ENCODE results near the gene KCNQ5.

KCNQ5 gene

GRCh38 chr6:72922401-72922800, 300.5 kb downstream of the KCNQ5 start:
- H3K4me3 ChIP-seq (ENCODE audit: low read depth, low read length) = no peak overlapping the region
- TF ChIP-seq CTCF (IDR thresholded peaks at IDR 0.05; ENCODE audit: borderline replicate concordance, insufficient read depth, low read depth, low read length) = no peak

GRCh38 chr6:72925136-72925535, 303.3 kb downstream of the KCNQ5 start:
- H3K4me3 ChIP-seq (ENCODE audit: low read depth, low read length) = no peak overlapping the region
- no peak for TF ChIP-seq CTCF (IDR thresholded peaks at IDR 0.05; ENCODE audit: borderline replicate concordance, insufficient read depth, low read depth, low read length)

- no peak overlapping the region for H3K4me3 ChIP-seq (ENCODE audit: low read depth, low read length)
- no peak for TF ChIP-seq CTCF (IDR thresholded peaks at IDR 0.05; ENCODE audit: borderline replicate concordance, insufficient read depth, low read depth, low read length)
Measured at GRCh38 chr6:72930556-72931132, 308.8 kb downstream of the KCNQ5 start.

GRCh38 chr6:72931325-72931887, 309.5 kb downstream of the KCNQ5 start:
- H3K4me3 ChIP-seq (ENCODE audit: low read depth, low read length) = no peak overlapping the region
- no peak for TF ChIP-seq CTCF (IDR thresholded peaks at IDR 0.05; ENCODE audit: borderline replicate concordance, insufficient read depth, low read depth, low read length)

GRCh38 chr6:72933233-72933632, 311.4 kb downstream of the KCNQ5 start:
- TF ChIP-seq CTCF (IDR thresholded peaks at IDR 0.05; ENCODE audit: borderline replicate concordance, insufficient read depth, low read depth, low read length) = no peak
- no peak overlapping the region for H3K4me3 ChIP-seq (ENCODE audit: low read depth, low read length)

GRCh38 chr6:72936766-72937559, 315.1 kb downstream of the KCNQ5 start:
- no peak for TF ChIP-seq CTCF (IDR thresholded peaks at IDR 0.05; ENCODE audit: borderline replicate concordance, insufficient read depth, low read depth, low read length)

GRCh38 chr6:72938104-72938503, 316.2 kb downstream of the KCNQ5 start:
- no peak overlapping the region for H3K4me3 ChIP-seq (ENCODE audit: low read depth, low read length)
- no peak for TF ChIP-seq CTCF (IDR thresholded peaks at IDR 0.05; ENCODE audit: borderline replicate concordance, insufficient read depth, low read depth, low read length)

More at GRCh38 chr6:72936766-72937559, 315.1 kb downstream of the KCNQ5 start:
- H3K4me3 ChIP-seq (ENCODE audit: low read depth, low read length) = no peak overlapping the region
